ENCODE data around the gene DHFR2. TPM values are rescaled to one million over a fixed set of nuclear protein-coding genes. Genes with fewer than 3 reads are reported as not detected.

Gene DHFR2
- total RNA-seq, result 1.9 and 2.1 TPM in 2 replicates

GRCh38 chr3:94062513-94063404 is at the start of gene DHFR2, which contains the start of gene NSUN3:
Gene DHFR2, minus strand, starts transcription at chr3:94062916. Its CDS starts 1,405 bp downstream, at chr3:94061511.
Gene NSUN3, plus strand, starts transcription at chr3:94063061. Its CDS starts 66 bp downstream, at chr3:94063127.

GRCh38 chr3:94028093-94028837 is 34.5 kb downstream of the DHFR2 start, which contains the start of gene STX19:
Gene STX19, minus strand, starts transcription at chr3:94028597. Its CDS starts 13,328 bp downstream, at chr3:94015269.

Other genes starting within 250 kb of the DHFR2 start
- gene PROS1, start 89.0 kb downstream of the DHFR2 start, total RNA-seq, result 4.9 and 8.1 TPM in 2 replicates
- 9.1 and 12.6 TPM in 2 replicates for gene ARL13B, start 82.8 kb downstream of the DHFR2 start, total RNA-seq
- not detected in 2 replicates for gene STX19, start 34.3 kb downstream of the DHFR2 start, total RNA-seq
- gene NSUN3, start 145 bp upstream of the DHFR2 start, total RNA-seq, result 10.4 and 11.7 TPM in 2 replicates

Data from epithelial cell of umbilical artery (primary cell).